Measurements from ENCODE around the gene EHMT1.
"Not testable (repeated sequence)": the region's sequence is repeated elsewhere in the genome, so short reads cannot be mapped to it uniquely, and the experiment has no call there.

EHMT1 gene

GRCh38 chr9:137721899-137722298 is 103.1 kb downstream of the EHMT1 start:
- no peak overlapping the region for H3K9ac ChIP-seq
- no peaks in the 10 kb centered on the region for H3K36me3 ChIP-seq (ENCODE audit: control insufficient read depth, insufficient read depth, low read length)
- H3K27me3 ChIP-seq (ENCODE audit: control insufficient read depth, insufficient read depth, low read length), result no peaks in the 10 kb centered on the region
- H3K4me1 ChIP-seq, result no peaks in the 10 kb centered on the region
- H3K27ac ChIP-seq, result no peak overlapping the region
- no peak overlapping the region for H3K4me2 ChIP-seq (ENCODE audit: low read length)
- H3K79me2 ChIP-seq, result peaks cover 17% of the 10 kb centered on the region
- no peaks in the 10 kb centered on the region for H3K9me3 ChIP-seq (ENCODE audit: control insufficient read depth, low read length)
- H2AFZ ChIP-seq, result no peak overlapping the region
- H3K4me3 ChIP-seq (ENCODE audit: low read depth, low read length), result no peak overlapping the region
- no peak for TF ChIP-seq CTCF (IDR thresholded peaks at IDR 0.05)

- no peaks in the 10 kb centered on the region for H3K27me3 ChIP-seq (ENCODE audit: control insufficient read depth, insufficient read depth, low read length)
- no peak overlapping the region for H3K9ac ChIP-seq
- peaks cover 17% of the 10 kb centered on the region for H3K79me2 ChIP-seq
- no peaks in the 10 kb centered on the region for H3K36me3 ChIP-seq (ENCODE audit: control insufficient read depth, insufficient read depth, low read length)
- no peak overlapping the region for H3K4me3 ChIP-seq (ENCODE audit: low read depth, low read length)
- no peak overlapping the region for H3K4me2 ChIP-seq (ENCODE audit: low read length)
- H2AFZ ChIP-seq, result no peak overlapping the region
- H3K27ac ChIP-seq, result no peak overlapping the region
- no peaks in the 10 kb centered on the region for H3K4me1 ChIP-seq
- no peaks in the 10 kb centered on the region for H3K9me3 ChIP-seq (ENCODE audit: control insufficient read depth, low read length)
- no peak for TF ChIP-seq CTCF (IDR thresholded peaks at IDR 0.05)
Observed at GRCh38 chr9:137722481-137722880, 103.7 kb downstream of the EHMT1 start.

GRCh38 chr9:137723356-137723755 is 104.6 kb downstream of the EHMT1 start:
- H3K4me1 ChIP-seq; H3K4me3 ChIP-seq (ENCODE audit: low read depth, low read length); H3K36me3 ChIP-seq (ENCODE audit: control insufficient read depth, insufficient read depth, low read length); H3K9me3 ChIP-seq (ENCODE audit: control insufficient read depth, low read length); H3K27ac ChIP-seq; H2AFZ ChIP-seq; H3K4me2 ChIP-seq (ENCODE audit: low read length); H3K9ac ChIP-seq; H3K27me3 ChIP-seq (ENCODE audit: control insufficient read depth, insufficient read depth, low read length): not testable (repeated sequence)
- peaks cover 19% of the 10 kb centered on the region for H3K79me2 ChIP-seq

- H3K4me3 ChIP-seq (ENCODE audit: low read depth, low read length), result no peak overlapping the region
- TF ChIP-seq CTCF (IDR thresholded peaks at IDR 0.05), result no peak
- H2AFZ ChIP-seq, result no peak overlapping the region
- no peaks in the 10 kb centered on the region for H3K4me1 ChIP-seq
- no peak overlapping the region for H3K27ac ChIP-seq
- no peak overlapping the region for H3K9ac ChIP-seq
- no peaks in the 10 kb centered on the region for H3K9me3 ChIP-seq (ENCODE audit: control insufficient read depth, low read length)
- peaks cover 19% of the 10 kb centered on the region for H3K79me2 ChIP-seq
- no peaks in the 10 kb centered on the region for H3K36me3 ChIP-seq (ENCODE audit: control insufficient read depth, insufficient read depth, low read length)
- no peak overlapping the region for H3K4me2 ChIP-seq (ENCODE audit: low read length)
- H3K27me3 ChIP-seq (ENCODE audit: control insufficient read depth, insufficient read depth, low read length), result no peaks in the 10 kb centered on the region
Observed at GRCh38 chr9:137723783-137724445, 105.1 kb downstream of the EHMT1 start.

GRCh38 chr9:137724818-137725240 is 106.0 kb downstream of the EHMT1 start:
- no peaks in the 10 kb centered on the region for H3K9me3 ChIP-seq (ENCODE audit: control insufficient read depth, low read length)
- H3K9ac ChIP-seq, result no peak overlapping the region
- H3K36me3 ChIP-seq (ENCODE audit: control insufficient read depth, insufficient read depth, low read length), result no peaks in the 10 kb centered on the region
- H3K4me3 ChIP-seq (ENCODE audit: low read depth, low read length), result no peak overlapping the region
- no peak overlapping the region for H2AFZ ChIP-seq
- H3K27ac ChIP-seq, result no peak overlapping the region
- no peaks in the 10 kb centered on the region for H3K4me1 ChIP-seq
- peaks cover 19% of the 10 kb centered on the region for H3K79me2 ChIP-seq
- no peak overlapping the region for H3K4me2 ChIP-seq (ENCODE audit: low read length)
- no peaks in the 10 kb centered on the region for H3K27me3 ChIP-seq (ENCODE audit: control insufficient read depth, insufficient read depth, low read length)
- TF ChIP-seq CTCF (IDR thresholded peaks at IDR 0.05), result no peak
